GM12873 (cell line): ENCODE results near the gene MYO9A.

Experiments used
- TF ChIP-seq, protein P1 (sequence below): IDR thresholded peaks from 2 replicates; pipeline ENCODE4 v1.5.1; 2012; ENCODE audit warnings: low read depth, mild to moderate bottlenecking, moderate library complexity, low read length, control low read depth; ENCODE audit not compliant: insufficient read depth; ENCODE audit errors: missing control alignments

The MYO9A gene

DNA sequence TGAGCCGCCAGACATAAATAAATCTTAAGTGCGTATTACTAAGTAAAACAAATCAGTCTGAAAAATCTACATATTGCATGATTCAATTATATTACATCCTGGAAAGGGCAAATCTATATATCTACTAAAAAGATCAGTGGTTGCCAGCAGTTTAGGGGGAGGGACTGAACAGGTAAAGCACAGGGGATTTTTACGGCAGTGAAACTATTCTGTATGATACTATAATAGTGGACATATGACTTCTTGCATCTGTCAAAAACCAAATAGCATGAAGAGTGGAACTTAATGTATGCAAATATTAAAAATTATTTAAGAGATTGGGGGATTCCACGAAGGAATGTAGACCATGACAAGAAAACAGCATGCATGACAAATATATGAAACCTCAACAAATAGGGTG lies 111.6 kb downstream of the MYO9A start:
- TF ChIP-seq, protein P1, sequence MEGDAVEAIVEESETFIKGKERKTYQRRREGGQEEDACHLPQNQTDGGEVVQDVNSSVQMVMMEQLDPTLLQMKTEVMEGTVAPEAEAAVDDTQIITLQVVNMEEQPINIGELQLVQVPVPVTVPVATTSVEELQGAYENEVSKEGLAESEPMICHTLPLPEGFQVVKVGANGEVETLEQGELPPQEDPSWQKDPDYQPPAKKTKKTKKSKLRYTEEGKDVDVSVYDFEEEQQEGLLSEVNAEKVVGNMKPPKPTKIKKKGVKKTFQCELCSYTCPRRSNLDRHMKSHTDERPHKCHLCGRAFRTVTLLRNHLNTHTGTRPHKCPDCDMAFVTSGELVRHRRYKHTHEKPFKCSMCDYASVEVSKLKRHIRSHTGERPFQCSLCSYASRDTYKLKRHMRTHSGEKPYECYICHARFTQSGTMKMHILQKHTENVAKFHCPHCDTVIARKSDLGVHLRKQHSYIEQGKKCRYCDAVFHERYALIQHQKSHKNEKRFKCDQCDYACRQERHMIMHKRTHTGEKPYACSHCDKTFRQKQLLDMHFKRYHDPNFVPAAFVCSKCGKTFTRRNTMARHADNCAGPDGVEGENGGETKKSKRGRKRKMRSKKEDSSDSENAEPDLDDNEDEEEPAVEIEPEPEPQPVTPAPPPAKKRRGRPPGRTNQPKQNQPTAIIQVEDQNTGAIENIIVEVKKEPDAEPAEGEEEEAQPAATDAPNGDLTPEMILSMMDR: no peak

DNA sequence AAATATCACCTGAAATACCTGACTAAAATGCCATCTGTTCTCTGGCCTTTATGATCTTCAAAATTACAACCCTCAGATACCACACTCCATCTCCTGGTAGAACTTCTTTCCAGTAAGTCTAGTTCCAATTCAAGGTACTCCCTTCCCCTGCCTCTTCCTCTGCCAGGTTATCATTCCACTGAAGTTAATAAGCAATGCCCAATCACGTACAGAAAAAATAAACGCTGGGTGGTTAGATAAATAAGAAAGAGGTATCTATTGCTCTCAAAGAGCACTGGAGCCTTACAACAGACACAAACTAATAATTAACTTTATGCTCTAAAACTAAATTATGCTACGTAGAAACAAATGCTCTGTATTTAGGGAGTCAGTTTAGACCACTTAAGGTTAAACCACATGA lies 112.5 kb downstream of the MYO9A start:
- TF ChIP-seq, protein P1: no peak

GRCh38 chr15:71999807-72000206 lies 118.1 kb downstream of the MYO9A start:
- TF ChIP-seq, protein P1: no peak

GRCh38 chr15:71997691-71998090 lies 120.3 kb downstream of the MYO9A start:
- TF ChIP-seq, protein P1: no peak

- TF ChIP-seq, protein P1: no peak
Measured at GRCh38 chr15:71975816-71976150, 142.2 kb downstream of the MYO9A start.

DNA sequence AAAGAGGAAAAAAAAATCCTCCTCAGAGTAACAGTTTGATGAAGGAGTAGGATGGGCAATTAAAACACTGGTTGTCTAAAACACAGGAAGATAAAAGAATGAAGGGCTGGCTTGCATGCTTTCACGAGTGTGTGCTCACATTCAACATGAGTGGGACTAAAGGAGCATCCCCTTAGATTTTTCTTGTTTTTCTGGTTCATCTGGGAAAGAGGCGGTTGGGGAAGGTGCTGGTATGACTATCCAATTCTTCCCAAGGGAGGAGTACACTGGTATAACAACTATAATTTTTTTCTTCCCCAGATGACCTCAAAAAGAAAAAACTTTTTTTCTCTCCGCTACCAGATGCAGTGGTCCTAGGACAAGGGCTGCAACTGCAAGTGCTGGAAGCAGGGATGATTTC lies 143.7 kb downstream of the MYO9A start:
- TF ChIP-seq, protein P1: no peak

DNA sequence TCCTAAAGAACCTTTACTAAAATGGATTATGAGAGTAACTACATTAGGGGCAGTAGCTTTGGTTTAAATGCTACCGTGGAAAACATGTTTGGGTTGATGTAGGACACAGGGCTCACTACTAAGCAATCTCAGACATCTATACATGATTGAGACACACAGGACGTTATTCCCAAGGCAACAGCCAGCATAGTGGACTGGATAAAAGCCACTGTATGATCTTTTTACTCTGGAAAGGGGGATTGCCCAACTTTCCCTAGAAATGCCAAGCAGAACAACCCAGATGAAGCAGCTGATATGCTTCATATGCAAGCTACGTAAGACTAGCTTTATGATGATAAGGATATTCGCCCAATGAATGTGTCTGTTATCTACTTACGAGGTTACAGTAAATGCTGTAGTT lies 144.6 kb downstream of the MYO9A start:
- TF ChIP-seq, protein P1: no peak

DNA sequence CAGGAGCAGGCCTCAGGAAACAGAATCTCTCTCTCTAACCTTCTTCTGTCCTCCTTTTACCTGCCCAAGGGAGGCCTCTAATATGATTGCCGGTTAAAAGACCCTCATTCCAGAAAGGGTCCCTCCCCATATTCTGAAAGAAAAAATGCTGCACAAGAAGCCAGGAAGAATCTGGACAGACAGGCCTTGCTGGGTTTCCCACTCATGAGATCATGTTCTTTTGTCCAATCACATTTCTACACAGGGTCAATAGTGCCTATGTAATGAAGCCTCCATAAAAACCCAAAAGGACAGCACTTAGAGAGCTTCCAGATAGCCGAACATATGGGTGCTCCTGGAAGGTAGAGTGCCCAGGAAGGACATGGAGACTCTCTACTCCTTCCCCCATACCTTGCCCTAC lies 146.0 kb downstream of the MYO9A start:
- TF ChIP-seq, protein P1: no peak
